GM12865 (cell line): ENCODE data around the gene UNG.
"Not testable (repeated sequence)": the region's sequence is repeated elsewhere in the genome, so short reads cannot be mapped to it uniquely, and the experiment has no call there.

ENCODE experiments used
- DNase-seq: peaks from one replicate; pipeline ENCODE4 v3.0.0; 2010; ENCODE audit warnings: low read depth
- H3K4me3 ChIP-seq: 2 replicates; pipeline ENCODE4 v1.5.1; 2011; ENCODE audit warnings: mild to moderate bottlenecking, low read depth, low read length, control low read depth
- TF ChIP-seq, protein P1 (sequence below): IDR thresholded peaks from 2 replicates; pipeline ENCODE4 v1.5.1; 2011; ENCODE audit warnings: low read length, control low read depth, low read depth, inconsistent platforms; ENCODE audit not compliant: insufficient read depth; ENCODE audit errors: missing control alignments

Gene UNG

DNA sequence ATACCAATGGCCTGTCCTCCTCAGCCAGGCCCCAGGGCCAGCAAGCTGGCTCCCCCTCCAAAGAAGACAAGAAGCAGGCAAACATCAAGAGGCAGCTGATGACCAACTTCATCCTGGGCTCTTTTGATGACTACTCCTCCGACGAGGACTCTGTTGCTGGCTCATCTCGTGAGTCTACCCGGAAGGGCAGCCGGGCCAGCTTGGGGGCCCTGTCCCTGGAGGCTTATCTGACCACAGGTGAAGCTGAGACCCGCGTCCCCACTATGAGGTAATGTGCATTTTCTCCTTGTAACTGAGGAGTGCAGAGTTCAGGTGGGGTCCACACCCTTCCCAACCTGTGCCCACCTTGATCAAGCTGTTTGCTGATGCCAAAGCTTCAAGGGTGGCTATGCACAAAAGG, 42.4 kb downstream of the UNG start:
- DNase-seq = no peak
- no peak overlapping the region for H3K4me3 ChIP-seq
- TF ChIP-seq, protein P1, sequence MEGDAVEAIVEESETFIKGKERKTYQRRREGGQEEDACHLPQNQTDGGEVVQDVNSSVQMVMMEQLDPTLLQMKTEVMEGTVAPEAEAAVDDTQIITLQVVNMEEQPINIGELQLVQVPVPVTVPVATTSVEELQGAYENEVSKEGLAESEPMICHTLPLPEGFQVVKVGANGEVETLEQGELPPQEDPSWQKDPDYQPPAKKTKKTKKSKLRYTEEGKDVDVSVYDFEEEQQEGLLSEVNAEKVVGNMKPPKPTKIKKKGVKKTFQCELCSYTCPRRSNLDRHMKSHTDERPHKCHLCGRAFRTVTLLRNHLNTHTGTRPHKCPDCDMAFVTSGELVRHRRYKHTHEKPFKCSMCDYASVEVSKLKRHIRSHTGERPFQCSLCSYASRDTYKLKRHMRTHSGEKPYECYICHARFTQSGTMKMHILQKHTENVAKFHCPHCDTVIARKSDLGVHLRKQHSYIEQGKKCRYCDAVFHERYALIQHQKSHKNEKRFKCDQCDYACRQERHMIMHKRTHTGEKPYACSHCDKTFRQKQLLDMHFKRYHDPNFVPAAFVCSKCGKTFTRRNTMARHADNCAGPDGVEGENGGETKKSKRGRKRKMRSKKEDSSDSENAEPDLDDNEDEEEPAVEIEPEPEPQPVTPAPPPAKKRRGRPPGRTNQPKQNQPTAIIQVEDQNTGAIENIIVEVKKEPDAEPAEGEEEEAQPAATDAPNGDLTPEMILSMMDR = no peak

GRCh38 chr12:109140560-109140959, 43.2 kb downstream of the UNG start:
- TF ChIP-seq, protein P1 = no peak

DNA sequence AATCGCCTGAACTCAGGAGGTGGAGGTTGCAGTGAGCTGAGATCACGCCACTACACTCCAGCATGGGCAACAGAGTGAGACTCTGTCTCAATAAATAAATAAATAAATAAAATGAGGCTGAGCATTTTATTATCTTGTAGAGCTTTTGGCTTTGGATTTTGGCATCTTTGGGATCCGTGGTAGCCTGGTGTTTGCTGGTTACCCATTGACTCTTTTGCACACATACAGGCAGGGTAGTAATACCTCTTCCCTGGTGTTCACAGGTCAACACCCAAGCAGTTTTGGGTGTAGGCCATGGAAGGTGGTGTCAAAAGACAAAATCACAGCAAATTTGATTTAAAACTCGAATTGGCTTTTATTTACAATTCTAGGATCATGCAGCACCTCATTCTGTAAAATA, 46.8 kb downstream of the UNG start:
- H3K4me3 ChIP-seq = no peak overlapping the region
- no peak for DNase-seq
- TF ChIP-seq, protein P1 = no peak

More at GRCh38 chr12:109140560-109140959, 43.2 kb downstream of the UNG start:
- H3K4me3 ChIP-seq = no peak overlapping the region
- DNase-seq = no peak

DNA sequence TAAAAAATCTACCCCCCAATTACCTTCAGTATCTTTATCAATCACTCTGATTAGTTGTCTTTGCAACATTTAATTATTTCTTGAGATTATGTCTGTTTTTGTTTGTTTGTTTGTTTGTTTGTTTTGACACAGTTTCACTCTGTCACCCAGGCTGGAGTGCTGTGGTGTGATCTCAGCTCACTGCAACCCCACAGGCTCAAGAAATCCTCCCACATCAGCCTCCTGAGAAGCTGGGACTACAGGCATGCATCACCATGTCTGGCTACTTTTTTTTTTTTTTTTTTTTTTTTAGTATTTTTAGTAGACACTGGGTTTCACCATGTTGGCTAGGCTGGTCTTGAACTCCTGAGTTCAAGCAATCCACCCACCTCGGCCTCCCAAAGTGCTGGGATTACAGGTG, 49.7 kb downstream of the UNG start:
- not testable (repeated sequence) for DNase-seq, H3K4me3 ChIP-seq

- no peak overlapping the region for H3K4me3 ChIP-seq
- TF ChIP-seq, protein P1 = no peak
- no peak for DNase-seq
These were observed 50.6 kb downstream of the UNG start for GRCh38 chr12:109147954-109148353.

DNA sequence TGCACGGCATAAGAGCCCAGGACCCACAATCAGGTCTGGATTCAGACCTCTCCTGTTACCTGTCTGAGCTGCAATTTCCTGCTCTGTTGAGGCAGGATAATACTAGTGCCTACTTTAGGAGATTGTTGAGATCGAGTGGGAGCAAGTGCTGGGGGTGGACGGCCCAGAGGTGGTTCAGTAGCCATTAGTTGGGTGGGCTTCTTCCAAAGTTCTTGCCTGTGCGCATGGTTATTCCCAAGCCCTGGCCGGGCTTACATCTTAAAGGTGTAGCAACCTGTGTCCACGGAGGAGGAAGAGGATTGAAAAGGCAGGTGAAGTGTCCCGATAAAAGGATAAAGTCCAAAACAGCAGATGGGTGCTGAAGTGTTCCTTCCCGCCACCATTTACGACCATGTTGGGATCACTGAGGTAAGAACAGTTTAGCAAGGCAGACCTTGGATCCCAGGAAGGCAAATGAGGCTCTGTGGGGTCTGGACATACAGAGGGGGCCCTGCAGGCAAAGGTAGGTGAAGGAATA, 52.8 kb downstream of the UNG start:
- TF ChIP-seq, protein P1 = no peak
- DNase-seq = no peak
- H3K4me3 ChIP-seq = no peak overlapping the region

DNA sequence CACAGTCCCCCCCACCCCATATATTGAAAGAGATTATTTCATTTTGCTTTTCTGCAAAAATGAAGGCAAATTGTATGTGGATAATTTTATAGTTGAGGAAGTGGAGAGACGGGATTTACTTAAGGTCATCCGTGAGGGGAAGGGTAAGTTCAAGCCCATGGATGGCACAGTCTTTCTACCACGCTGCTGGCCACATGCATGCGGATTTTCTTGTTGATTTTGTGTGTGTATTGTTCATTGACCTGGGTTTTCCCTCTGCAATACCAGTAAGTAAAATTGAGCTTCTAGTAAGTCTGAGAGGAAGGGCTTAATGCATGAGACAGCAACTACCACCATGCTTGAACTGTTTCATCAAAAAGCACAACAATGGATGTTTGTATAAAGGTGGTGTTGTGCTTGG, 54.1 kb downstream of the UNG start:
- TF ChIP-seq, protein P1 = no peak
- no peak for DNase-seq
- H3K4me3 ChIP-seq = no peak overlapping the region
